Keratinocyte (primary cell): ENCODE data around the gene AFAP1L2.

ENCODE experiments used
- EZH2 ChIP-seq: IDR thresholded peaks from one replicate; pipeline ENCODE4 v1.6.1; 2012; ENCODE audit warnings: inconsistent platforms, mild to moderate bottlenecking, low read length, moderate library complexity
- TF ChIP-seq, protein P1 (sequence below), 3 experiments: IDR thresholded peaks in 1 of 3; conservative IDR thresholded peaks in 1 of 3; optimal IDR thresholded peaks in 1 of 3; 2 replicates in 2 of 3; 3 replicates in 1 of 3; pipeline versions ENCODE3 to v1.5.1; 2011; ENCODE audit warnings: low read length in 3 of 3, mild to moderate bottlenecking in 3 of 3, moderate library complexity in 2 of 3, control low read depth in 1 of 3, inconsistent platforms in 1 of 3; ENCODE audit not compliant: insufficient read depth in 2 of 3; ENCODE audit errors: extremely low read depth in 1 of 3

DNA sequence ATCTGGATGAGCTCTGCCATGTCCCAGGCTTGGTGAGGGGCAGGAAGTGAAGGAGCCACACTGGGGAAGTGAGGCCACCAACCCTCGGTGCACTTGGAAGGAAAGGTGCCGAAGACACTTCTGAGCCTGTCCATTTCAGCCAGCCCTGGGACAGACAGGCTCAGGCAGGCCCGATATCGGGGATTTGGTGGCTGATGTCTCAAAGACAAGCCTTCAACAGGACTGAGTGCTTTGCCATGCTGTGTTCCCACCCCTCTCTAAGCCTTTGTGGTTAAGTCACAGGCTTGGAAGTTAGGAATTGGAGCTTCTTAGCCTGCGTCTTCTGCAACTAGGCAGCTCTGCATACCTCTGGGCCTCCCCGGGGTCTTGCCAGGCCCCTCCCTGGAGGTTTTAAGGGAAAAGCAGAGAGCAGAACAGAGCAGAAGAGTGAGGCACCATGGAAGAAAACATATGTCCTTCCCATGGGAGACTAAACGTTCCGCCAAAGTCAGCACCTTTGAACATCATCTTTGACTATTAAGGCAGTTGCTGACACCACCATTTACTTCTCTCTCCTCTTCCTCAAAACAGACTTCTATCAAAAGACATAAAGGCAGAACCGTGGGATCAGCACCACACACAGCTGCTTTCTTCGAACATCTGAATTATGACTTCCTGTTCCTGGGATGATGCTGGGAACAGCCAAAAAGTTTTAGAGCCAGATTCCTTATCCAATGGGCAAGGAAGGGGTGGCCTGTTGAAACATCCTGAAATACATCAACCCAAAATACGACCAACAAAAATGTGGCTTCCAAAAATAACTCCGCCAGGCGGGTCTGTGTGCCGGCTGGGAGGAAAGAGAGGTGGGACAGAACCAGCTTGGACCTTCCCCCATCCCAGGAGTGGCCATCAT, 71.8 kb downstream of the AFAP1L2 start:
- TF ChIP-seq, protein P1, sequence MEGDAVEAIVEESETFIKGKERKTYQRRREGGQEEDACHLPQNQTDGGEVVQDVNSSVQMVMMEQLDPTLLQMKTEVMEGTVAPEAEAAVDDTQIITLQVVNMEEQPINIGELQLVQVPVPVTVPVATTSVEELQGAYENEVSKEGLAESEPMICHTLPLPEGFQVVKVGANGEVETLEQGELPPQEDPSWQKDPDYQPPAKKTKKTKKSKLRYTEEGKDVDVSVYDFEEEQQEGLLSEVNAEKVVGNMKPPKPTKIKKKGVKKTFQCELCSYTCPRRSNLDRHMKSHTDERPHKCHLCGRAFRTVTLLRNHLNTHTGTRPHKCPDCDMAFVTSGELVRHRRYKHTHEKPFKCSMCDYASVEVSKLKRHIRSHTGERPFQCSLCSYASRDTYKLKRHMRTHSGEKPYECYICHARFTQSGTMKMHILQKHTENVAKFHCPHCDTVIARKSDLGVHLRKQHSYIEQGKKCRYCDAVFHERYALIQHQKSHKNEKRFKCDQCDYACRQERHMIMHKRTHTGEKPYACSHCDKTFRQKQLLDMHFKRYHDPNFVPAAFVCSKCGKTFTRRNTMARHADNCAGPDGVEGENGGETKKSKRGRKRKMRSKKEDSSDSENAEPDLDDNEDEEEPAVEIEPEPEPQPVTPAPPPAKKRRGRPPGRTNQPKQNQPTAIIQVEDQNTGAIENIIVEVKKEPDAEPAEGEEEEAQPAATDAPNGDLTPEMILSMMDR (optimal IDR thresholded peaks at IDR 0.05 in 1 of 3, IDR thresholded peaks at IDR 0.05 in 1 of 3, conservative IDR thresholded peaks at IDR 0.05 in 1 of 3; ENCODE audit: extremely low read depth in 1 of 3, insufficient read depth in 2 of 3, low read length in 3 of 3): no peak
- no peak for TF ChIP-seq EZH2
